Hematopoietic multipotent progenitor cell treated with erythropoietin and hydrocortisone succinate and interleukin-3 and kit ligand, for 8 days (in vitro differentiated cells): Measurements from ENCODE around the gene IKBKG.
"Not testable (repeated sequence)": the region's sequence is repeated elsewhere in the genome, so short reads cannot be mapped to it uniquely, and the experiment has no call there.

Source experiments
- DNase-seq: peaks from one replicate; pipeline ENCODE4 v3.0.0-alpha.2; 2015

IKBKG gene

GRCh38 chrX:154547245-154548027 lies at the start of gene IKBKG:
Gene IKBKG, plus strand, starts transcription at chrX:154547620. Its CDS starts 4,383 bp downstream, at chrX:154552003.
- peak; percentile 91 for DNase-seq

- DNase-seq, result not testable (repeated sequence)
These were observed 46.0 kb upstream of the IKBKG start for GRCh38 chrX:154501423-154501822.

GRCh38 chrX:154502098-154502497 lies 45.3 kb upstream of the IKBKG start:
- DNase-seq, result no peak

- no peak for DNase-seq
These were observed 44.4 kb upstream of the IKBKG start for GRCh38 chrX:154502989-154503388.

- no peak for DNase-seq
These were observed 41.7 kb upstream of the IKBKG start for GRCh38 chrX:154505734-154506133.

- DNase-seq, result no peak
These were observed 40.7 kb upstream of the IKBKG start for GRCh38 chrX:154506483-154507332.

- no peak for DNase-seq
These were observed 39.6 kb upstream of the IKBKG start for GRCh38 chrX:154507673-154508383.

GRCh38 chrX:154508384-154508745 lies 39.1 kb upstream of the IKBKG start:
- DNase-seq, result no peak

GRCh38 chrX:154509455-154509854 lies 38.0 kb upstream of the IKBKG start:
- DNase-seq, result no peak

- DNase-seq, result no peak
These were observed 35.7 kb upstream of the IKBKG start for GRCh38 chrX:154511761-154512160.

- DNase-seq, result no peak
These were observed 34.4 kb upstream of the IKBKG start for GRCh38 chrX:154512879-154513553.

- no peak for DNase-seq
These were observed 33.7 kb upstream of the IKBKG start for GRCh38 chrX:154513716-154514115.

GRCh38 chrX:154515090-154515965 lies 32.1 kb upstream of the IKBKG start:
- no peak for DNase-seq

- peak; percentile 83 for DNase-seq
These were observed 31.3 kb upstream of the IKBKG start, which contains the start of gene FAM3A for GRCh38 chrX:154515966-154516655. Gene FAM3A, minus strand, starts transcription at chrX:154516232. Its CDS starts 460 bp downstream, at chrX:154515772.

- DNase-seq, result no peak
These were observed 30.7 kb upstream of the IKBKG start for GRCh38 chrX:154516656-154517100.

- no peak for DNase-seq
These were observed 30.2 kb upstream of the IKBKG start for GRCh38 chrX:154517101-154517781.

- DNase-seq, result peak; percentile 75
These were observed 28.0 kb upstream of the IKBKG start for GRCh38 chrX:154519389-154519788.

- no peak for DNase-seq
These were observed 21.6 kb upstream of the IKBKG start for GRCh38 chrX:154525606-154526490.
